Endothelial cell of hepatic sinusoid (primary cell): ENCODE measurements around the gene NHLRC1.

ENCODE experiments used
- in situ Hi-C: cut with HindIII; loops from 2 replicates; pipeline ENCODE4 v1.10.0; 2017; ENCODE audit warnings: low sequenced_read_pairs

NHLRC1 gene

DNA sequence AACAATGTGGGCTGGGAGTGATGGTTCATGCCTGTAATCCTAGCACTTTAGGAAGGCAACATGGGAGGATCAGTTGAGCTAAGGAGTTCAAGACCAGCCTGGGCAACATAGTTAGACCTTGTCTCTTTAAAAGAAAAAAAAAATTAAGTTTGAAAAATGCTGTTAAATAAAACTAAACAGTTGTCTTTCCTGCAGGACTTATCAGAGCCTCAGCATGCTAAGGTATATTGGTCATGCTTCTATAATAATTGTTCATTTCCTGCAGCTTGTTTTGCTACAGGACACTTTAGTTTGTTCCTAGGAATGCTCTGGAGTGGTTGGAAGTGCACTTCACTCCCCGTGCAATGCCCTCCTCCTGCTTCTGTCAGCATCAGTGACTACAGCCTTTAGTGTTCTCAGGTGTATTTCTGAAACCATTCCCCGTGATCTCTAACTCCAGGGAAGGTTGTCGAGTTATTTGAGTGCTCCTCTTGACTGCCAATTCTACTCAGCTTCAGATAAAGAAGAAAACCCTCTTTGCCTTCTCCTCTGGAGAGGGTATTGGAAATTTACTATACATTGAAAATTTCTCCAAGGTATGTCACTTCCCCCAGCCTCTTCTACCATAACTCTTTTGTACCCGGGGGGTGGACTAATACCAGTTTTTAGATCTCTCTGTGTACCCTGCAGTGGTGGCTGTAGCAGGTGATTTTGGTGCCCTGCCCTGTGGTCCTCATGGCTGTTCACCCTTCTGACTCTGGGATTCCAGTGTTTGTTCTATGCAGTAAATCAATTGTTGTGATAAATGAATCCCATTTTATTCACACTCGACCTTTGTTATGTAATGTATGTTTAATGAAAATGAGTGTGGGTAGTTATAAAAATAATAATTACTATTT is 33.8 kb downstream of the NHLRC1 start:
- in situ Hi-C loops: loop anchor here (10.0 kb wide), 1 partner anchor 64 kb away; no protein-coding TSS in a partner anchor

DNA sequence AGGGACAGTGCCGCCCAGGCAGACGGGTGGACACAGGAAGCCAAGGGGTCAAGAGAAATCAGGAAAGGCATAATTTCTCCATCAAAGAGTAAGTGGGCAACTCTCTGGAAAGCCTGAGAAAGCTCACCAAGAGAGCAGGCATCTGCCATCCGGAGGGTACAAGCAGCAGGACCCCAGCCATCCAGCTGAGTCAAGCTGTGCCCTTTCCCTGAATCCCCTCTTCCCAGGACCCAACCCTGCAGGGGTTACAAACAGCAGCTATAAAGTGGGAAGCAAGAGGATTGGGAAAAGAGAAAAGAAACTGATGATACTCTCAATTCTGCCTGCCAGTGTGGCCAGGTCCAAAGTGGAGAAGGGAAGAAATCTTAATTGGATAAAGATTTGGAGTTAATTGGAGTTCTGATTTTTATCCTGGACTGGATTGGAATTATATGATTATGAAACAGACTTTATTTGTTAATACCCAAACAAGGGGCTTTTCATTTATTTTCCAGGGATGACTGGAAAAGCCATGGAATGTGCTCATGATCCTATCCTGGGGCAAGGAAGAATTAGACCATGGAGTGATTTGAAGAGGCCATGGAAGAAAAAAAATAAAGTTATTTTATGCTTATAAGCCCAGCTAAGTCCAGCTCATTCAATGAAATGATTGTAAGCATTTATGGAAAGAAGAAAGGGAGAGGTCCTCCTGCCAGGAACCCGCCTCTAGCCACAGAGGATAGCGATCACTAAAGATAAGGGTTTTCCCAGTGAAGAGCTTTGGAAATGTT is 34.9 kb downstream of the NHLRC1 start:
- in situ Hi-C loops: loop anchor here (10.0 kb wide), 1 partner anchor 63 kb away; no protein-coding TSS in a partner anchor

DNA sequence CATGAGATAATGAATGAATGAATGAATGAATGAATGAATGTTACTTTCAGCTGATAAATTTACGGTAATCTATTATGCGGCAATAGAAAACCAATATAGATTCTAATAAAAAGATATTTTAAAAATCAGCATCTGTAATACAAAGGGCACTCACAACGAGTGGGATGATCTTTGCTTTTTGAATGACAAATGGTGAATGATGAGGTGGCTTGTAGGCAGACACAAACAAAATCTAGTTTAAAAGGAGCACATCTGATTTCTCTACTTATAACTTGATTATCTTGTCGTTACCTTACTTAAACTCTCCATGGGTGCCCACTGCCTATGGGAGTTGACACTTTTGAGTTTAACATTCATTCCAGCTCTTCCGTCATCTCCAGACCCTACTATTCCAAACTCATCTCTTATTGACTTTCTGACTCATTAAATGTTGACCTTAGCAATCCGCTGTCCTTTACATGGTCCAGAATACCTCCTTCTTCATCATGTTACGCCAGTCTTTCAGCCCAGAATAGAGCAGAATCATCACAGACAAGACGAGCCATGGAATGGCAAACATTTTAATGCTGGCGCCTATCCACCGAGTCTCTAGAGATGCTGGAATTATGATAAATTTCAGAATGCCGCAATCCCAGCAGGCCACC is 41.3 kb downstream of the NHLRC1 start:
- in situ Hi-C loops: loop anchor here (10.0 kb wide), 1 partner anchor 56 kb away; no protein-coding TSS in a partner anchor

DNA sequence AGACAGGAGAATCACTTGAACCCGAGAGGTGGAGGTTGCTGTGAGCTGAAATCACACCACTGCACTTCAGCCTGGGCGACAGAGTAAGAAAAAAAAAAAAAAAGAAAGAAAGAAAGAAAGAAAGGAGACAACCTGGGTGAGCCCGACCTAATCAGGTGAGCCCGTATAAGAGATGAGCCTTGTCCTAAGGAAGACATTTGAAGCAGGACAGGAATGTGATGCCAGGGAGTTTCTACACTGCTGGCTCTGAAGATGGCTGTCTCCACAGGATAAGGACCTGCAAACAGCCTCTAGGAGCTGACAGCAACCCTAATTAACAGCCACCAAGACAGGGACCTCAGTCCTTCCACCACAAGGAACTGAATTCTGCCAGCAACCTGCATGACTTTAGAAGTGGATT is 41.9 kb downstream of the NHLRC1 start:
- in situ Hi-C loops: loop anchor here (10.0 kb wide), 1 partner anchor 56 kb away; no protein-coding TSS in a partner anchor

DNA sequence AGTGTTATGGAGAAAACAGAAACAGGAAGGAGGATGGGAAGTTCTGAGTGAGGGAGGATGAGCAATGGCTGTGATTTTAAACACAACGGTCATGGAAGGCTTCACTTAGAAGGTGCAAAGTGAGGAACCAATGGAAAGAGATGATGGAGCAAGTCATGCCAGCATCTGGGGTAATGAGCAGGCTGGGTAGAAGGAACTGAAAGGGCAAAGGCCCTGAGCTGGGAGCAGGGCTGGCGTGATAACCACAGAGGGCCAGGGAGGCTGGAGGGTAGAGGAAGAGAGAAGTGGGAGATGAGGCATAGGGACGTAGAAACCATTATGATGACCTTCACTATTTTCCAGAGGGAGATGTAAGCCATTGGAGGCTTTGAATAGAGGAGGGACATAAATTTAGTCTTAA is 43.6 kb downstream of the NHLRC1 start:
- in situ Hi-C loops: no loop called here

DNA sequence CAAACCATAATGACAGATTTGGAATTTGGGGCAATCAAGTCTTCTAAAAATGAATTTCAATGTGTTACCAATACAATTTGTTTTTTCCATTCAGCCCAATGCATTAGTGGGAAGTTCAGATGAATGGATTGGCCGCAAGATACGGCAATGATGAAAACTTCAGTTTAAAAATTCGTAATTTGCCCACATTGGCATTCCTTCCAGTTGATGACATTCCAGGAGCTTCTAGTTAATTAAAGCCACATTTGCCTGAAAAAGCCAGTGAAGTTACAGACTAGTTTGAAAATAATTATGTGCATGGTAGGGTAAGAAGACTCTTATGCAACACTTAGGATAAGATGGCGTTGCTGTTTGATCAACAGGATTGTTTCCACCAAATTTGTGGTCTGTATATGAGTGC is 46.2 kb downstream of the NHLRC1 start:
- in situ Hi-C loops: no loop called here

DNA sequence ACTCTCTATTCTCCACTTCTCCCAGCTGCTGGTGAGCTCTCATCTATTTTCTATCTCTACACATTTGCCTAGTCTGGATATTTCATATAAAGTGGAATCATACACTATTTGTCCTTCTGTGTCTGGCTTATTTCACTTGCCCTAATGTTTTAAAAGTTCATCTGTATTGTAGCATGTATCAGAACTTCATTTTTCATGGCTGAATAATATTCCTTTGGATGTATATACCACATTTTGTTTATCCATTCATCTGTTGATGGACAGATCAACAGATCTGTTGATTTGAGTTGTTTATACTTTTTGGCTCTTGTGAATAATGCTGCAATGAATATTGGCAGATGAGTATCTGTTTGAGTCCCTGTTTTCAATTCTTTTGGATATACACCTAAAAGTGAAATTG is 49.6 kb downstream of the NHLRC1 start:
- in situ Hi-C loops: no loop called here

DNA sequence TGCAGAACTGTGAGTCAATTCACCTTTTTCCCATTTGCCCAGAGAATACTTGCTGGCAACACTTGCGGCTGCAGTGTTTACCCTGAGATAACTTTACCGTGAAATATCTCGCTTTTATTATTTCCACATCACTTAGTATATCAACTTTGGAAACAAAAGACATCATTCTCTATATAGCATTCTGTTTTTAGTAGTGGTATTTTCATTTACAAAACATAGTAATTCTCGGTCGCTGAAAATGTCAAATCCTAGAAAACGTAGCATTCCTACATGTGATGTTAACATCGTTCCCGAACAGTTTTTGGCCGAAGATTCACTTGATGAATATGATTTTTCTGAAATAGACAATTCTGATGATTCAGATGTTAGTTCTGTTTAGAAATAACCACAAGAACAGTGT is 52.0 kb downstream of the NHLRC1 start:
- in situ Hi-C loops: no loop called here
